PC-9 (cell line): Measurements from ENCODE around the gene PRSS57.

ENCODE experiments used
- CTCF ChIP-seq: fragments of 200-600 bp; sonication (generic); conservative IDR thresholded peaks from 2 replicates; pipeline ENCODE4 v1.6.1; 2017; ENCODE audit warnings: mixed run types, antibody characterized with exemption, mild to moderate bottlenecking, moderate library complexity
- EZH2 ChIP-seq: fragments of 200-600 bp; sonication (generic); IDR thresholded peaks from 2 replicates; pipeline ENCODE4 v1.8.0; 2017; ENCODE audit warnings: antibody characterized with exemption, low read depth

DNA sequence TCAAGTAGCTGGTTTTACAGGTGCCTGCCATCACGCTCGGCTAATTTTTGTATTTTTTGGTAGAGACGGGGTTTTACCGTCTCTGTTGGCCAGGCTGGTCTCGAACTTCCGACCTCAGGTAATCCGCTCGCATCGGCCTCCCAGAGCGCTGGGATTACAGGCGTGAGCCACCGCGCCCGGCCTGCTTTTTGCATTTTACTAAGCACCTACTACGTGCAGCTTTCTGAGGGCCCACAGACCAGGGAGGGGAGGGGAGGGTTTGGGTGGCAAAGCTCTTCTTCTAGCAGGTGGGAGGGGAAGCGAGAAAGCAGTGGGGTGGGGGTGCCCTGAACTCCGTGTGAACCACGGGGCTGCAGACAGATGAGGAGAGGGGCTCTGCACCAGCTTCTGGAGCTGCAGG lies 28.5 kb upstream of the PRSS57 start:
- TF ChIP-seq CTCF (no peak), EZH2 (no peak)
